H1 (cell line): ENCODE data around the gene PHC2. TPM values are rescaled to one million over a fixed set of nuclear protein-coding genes. Genes with fewer than 3 reads are reported as not detected.

ENCODE experiments used
- BACH1 ChIP-seq: IDR thresholded peaks from 2 replicates; pipeline ENCODE4 v1.6.1; 2012; ENCODE audit warnings: low read length, improper control_type of control experiment
- MAFK ChIP-seq: IDR thresholded peaks from 2 replicates; pipeline ENCODE4 v1.6.1; 2012; ENCODE audit warnings: low read depth, mild to moderate bottlenecking, improper control_type of control experiment, low read length
- polyA plus RNA-seq, 7 experiments: library from polyadenylated mRNA; depleted of rRNA in 3 of 7; stranded (reverse) in 5 of 7; unstranded in 2 of 7; fragments of >200 nt in 5 of 7; fragments of 200-250 nt in 2 of 7; gene quantifications; 1 replicate in 5 of 7; 2 replicates in 1 of 7; 4 replicates in 1 of 7; pipeline versions ENCODE4 v1.2.1 to v1.2.3, GENCODE V29; 2011 to 2013; ENCODE audit warnings: missing spikeins in 2 of 7, mixed read lengths in 2 of 7
- total RNA-seq: library from RNA; stranded (reverse); fragmentation: NEBNext Ultra II Directional; extraction: Animal tissue kit (Norgen Biotek cat#: 25700); gene quantifications from 2 replicates; pipeline ENCODE4 v1.2.1, GENCODE V29; 2021

Gene PHC2
- total and polyA plus RNA-seq, 2 of the 8 experiments (the other 6 are each of a cell fraction or from before 2014, with no cell fraction given): 5.6 to 14.2 TPM

DNA sequence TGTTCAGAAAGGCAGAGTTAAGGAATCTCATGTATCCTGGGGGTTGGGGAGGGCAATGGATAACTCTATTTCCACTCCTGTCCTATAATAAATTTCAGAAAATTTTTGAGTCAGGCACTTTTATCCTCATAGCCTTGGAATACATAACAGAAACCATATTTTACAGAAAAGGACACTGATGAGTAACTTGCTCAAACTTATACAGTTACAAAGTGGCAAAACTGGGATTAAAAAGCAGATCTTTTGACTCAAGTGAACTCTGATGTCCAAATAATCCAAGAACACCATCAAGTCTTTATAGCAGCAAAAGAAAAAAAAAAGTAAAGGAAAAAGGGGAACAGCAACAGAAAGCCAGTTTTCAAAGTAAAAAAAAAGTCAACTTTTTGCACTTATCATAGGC is 36.9 kb downstream of the PHC2 start (continued):
- TF ChIP-seq BACH1 (no peak), MAFK (no peak)
- TF ChIP-seq, all 59 proteins: peak for 0
